NCI-H1092 treated with DMSO at 0.1 percent for 48 hours (cell line): ENCODE measurements around the gene DBH.

Experiments used
- DNase-seq: peaks from one replicate; lab custom pipeline; 2025; lab: John Stamatoyannopoulos, UW

Gene DBH

GRCh38 chr9:133643978-133644760 lies 8.0 kb downstream of the DBH start:
- no peak for DNase-seq

- no peak for DNase-seq
Observed at GRCh38 chr9:133645021-133645765, 9.0 kb downstream of the DBH start.

- DNase-seq: no peak
Observed at GRCh38 chr9:133647148-133647547, 11.0 kb downstream of the DBH start.

- DNase-seq: no peak
Observed at GRCh38 chr9:133647765-133648469, 11.8 kb downstream of the DBH start.

- no peak for DNase-seq
Observed at GRCh38 chr9:133649194-133649593, 13.0 kb downstream of the DBH start.

GRCh38 chr9:133650026-133650425 lies 13.9 kb downstream of the DBH start:
- no peak for DNase-seq

- DNase-seq: peak; percentile 52
Observed at GRCh38 chr9:133653638-133654037, 17.5 kb downstream of the DBH start.

- no peak for DNase-seq
Observed at GRCh38 chr9:133654736-133655657, 18.8 kb downstream of the DBH start.

- no peak for DNase-seq
Observed at GRCh38 chr9:133655701-133656100, 19.5 kb downstream of the DBH start.

GRCh38 chr9:133656211-133657119 lies 20.3 kb downstream of the DBH start:
- peak; percentile 54 for DNase-seq

GRCh38 chr9:133657120-133657661 lies 21.0 kb downstream of the DBH start:
- peak; percentile 81 for DNase-seq

GRCh38 chr9:133658442-133659431 lies 22.6 kb downstream of the DBH start:
- peak; percentile 59 for DNase-seq

GRCh38 chr9:133659516-133659915 lies 23.4 kb downstream of the DBH start:
- no peak for DNase-seq

- DNase-seq: no peak
Observed at GRCh38 chr9:133661846-133662540, 25.8 kb downstream of the DBH start.

- peak; percentile 78 for DNase-seq
Observed at GRCh38 chr9:133664173-133665050, 28.2 kb downstream of the DBH start.

- DNase-seq: no peak
Observed at GRCh38 chr9:133665096-133665495, 28.9 kb downstream of the DBH start.

- no peak for DNase-seq
Observed at GRCh38 chr9:133665535-133665934, 29.4 kb downstream of the DBH start.
